ENCODE measurements around the gene RRBP1.
A peak's percentile ranks its signal among the peaks of the same experiment; 100 is the strongest.

RRBP1 gene

DNA sequence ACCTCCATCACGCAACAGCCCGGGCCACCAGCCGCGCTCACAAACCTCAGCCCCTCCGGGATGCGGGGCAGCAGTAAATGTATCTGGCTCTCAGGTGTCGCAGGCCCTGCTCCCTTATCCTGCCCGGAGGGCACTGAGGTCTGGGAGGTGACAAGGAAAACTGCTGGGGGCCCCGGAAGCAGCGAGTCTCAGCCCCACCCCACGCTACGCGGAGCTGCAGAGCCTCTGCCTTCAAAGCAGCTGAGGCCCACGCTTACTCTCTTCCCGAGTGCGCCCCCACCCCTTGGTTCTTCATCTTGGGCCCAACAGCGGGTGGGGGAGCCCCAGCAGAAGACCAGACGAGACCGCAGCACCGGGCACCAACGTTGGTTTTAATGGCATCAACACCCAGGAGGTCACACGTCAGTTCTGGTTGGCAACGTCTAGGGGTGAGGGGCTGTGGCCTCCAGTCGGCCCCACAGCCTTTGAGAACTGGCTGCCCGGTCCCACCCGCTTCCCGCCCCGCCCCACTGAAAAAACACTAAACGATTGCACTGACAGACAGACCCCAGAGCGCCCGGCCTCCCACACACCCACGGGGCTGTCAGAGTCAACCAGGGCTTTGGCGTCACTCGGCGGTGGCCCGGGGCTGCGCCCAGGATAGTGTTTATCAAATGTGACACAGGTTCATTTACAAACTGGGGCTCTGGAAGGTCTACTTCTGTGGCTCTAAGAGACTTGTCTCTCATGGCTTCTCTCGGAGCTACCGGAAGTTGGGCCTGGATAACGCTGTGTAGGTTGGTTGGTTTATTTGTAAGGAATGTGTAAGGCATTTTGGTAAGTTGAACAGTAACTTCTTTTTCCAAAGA, 68.5 kb downstream of the RRBP1 start:
- DNase-seq (ENCODE audit: low spot score) = no peak
- TF ChIP-seq, protein P1, sequence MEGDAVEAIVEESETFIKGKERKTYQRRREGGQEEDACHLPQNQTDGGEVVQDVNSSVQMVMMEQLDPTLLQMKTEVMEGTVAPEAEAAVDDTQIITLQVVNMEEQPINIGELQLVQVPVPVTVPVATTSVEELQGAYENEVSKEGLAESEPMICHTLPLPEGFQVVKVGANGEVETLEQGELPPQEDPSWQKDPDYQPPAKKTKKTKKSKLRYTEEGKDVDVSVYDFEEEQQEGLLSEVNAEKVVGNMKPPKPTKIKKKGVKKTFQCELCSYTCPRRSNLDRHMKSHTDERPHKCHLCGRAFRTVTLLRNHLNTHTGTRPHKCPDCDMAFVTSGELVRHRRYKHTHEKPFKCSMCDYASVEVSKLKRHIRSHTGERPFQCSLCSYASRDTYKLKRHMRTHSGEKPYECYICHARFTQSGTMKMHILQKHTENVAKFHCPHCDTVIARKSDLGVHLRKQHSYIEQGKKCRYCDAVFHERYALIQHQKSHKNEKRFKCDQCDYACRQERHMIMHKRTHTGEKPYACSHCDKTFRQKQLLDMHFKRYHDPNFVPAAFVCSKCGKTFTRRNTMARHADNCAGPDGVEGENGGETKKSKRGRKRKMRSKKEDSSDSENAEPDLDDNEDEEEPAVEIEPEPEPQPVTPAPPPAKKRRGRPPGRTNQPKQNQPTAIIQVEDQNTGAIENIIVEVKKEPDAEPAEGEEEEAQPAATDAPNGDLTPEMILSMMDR (IDR thresholded peaks at IDR 0.05; ENCODE audit: extremely low read depth, missing control alignments) = no peak

DNA sequence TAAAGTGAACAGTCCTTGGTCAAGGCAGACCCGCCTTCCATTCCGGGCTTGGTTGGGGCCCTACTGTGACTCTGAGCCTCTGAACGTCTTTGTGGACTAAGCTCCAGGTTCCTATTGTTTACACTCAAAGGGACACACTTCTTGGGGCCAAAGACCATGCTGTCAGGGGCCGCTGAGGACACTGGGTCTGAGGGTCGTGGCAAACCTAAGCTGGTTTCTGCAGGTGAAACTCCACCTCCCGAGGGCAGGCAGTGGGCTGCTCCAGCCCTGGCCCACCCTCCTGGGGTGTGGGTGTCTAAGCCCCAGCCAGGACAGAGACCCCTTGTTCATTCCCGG, 69.1 kb downstream of the RRBP1 start:
- no peak for DNase-seq (ENCODE audit: low spot score)
- TF ChIP-seq, protein P1 (IDR thresholded peaks at IDR 0.05; ENCODE audit: extremely low read depth, missing control alignments) = no peak

DNA sequence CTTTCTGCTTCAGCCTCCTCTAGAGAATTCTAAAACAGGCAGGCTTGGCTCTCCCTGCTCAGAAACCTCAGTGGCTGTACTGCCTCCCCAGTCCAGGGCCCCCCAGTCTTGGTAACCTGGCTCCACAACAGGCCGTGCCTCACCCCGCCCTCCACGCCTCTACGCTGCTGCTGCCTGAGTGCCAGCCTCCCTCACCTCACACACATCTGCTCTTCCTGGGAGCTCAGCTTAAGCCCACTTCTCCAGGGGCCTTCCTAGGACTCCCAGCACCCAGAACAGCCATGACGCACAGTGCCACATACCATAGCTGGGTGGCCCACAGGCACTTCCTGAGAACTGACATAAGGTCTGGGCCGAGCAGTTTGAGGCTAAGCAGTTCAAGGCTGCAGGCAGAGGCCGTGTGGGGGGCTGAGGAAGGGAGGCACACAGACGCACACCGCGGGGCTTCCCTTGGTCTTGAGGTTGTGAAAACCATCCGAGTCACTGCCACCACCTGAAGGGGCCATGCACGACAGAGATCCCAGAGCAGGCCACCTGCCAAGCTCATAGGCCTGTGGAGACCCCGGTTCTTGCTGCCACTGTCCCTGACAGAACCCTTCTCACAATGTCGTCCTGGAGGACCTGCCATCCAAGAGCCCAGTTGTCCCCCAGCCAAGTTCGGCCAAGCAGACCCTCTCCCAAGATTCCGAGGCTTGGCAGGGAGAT, 69.6 kb downstream of the RRBP1 start:
- TF ChIP-seq, protein P1 (IDR thresholded peaks at IDR 0.05; ENCODE audit: extremely low read depth, missing control alignments) = no peak

DNA sequence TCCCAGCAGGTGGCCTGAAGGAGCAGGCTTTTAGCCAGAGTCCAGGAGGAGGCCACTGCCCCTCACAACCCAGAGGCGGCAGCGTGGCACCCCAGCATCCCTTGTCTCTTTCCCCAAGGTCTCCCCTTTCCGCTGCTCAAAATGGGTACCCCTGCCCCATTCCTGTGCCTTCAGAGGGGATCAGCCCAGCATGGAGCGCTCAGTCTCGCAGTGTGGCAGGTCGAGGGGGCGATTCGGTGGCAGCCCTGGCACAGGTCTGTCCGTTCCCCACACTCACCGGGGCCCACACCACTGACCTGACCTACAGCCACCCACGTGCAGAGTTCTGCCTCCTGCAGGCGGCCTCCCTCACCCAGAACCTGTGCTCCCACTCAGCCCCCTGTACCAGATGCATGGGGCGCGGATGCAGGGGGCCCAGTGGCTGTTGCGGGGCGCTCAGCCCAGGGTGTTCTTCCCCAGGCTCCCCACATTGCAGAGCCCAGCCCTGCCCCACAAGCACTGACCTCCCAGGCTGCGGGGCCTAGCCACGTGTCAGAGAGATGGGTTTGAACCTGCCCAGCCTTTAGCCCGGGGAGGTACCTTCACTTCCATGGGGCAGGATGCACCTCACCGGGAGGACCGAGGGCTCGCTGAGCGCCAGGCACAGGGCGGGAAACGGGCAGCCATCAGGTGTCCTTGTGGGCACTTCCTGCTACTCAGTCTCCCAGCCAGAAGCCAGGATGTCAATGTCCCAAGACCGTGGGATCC, 70.3 kb downstream of the RRBP1 start:
- no peak for DNase-seq (ENCODE audit: low spot score)
- TF ChIP-seq, protein P1 (IDR thresholded peaks at IDR 0.05; ENCODE audit: extremely low read depth, missing control alignments) = no peak

More for the DNA sequence above, 69.6 kb downstream of the RRBP1 start:
- no peak for DNase-seq (ENCODE audit: low spot score)

DNA sequence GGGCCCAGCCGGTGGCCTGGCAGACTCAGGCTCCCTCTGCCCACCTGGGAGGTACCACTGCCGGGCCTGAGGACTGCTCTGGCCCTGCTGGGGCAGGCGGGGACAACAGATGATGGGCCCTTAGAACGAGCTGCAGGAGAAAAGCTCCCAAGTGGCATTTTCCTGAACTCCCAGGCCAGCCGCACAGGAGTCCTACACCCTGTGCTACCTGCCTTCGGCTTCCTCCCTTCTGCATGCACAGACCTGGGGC, 70.8 kb downstream of the RRBP1 start:
- DNase-seq (ENCODE audit: low spot score) = peak; percentile 25
- TF ChIP-seq, protein P1 (IDR thresholded peaks at IDR 0.05; ENCODE audit: extremely low read depth, missing control alignments) = no peak

DNA sequence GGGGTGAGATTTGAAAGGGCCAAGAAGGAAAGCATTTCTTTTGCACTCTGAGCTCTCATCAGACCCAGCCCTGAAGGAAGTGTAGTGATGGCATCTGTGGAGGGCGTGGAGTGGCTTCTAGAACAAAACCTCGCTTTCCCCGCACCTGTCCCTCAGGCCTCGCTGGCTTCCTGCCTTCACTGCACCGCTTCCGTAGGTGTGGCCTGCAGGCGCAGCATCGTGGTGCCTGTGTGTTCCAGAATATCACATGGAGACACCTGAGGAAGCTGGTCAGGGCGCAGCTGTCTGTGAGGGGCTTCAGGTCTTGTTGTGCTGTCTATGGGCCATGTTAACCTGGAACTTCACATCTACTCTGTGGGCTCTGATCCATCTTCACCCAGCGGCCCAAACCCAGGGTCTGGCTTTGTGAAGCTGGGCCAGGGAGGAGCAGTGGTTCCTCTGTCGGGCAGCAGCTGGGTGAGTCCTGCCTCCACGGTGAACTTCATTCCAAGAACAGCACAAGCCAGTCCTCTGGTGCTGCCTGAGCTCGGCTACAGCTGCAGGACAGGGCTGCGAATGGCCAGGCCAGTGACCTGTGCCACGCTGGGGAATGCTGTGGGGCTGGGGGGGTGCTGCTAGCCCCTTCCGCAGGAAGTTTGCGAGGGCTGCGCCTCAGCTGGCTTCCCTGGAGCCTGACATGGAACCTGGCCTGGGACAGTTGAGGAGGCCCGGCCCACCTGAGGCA, 71.3 kb downstream of the RRBP1 start:
- peak; percentile 20 for DNase-seq (ENCODE audit: low spot score)
- TF ChIP-seq, protein P1 (IDR thresholded peaks at IDR 0.05; ENCODE audit: extremely low read depth, missing control alignments) = no peak
